Heart right ventricle (tissue), 16 donors: ENCODE results near the gene TBC1D2B. TPM values are rescaled to one million over a fixed set of nuclear protein-coding genes. Genes with fewer than 3 reads are reported as not detected.

Experiments
- ATAC-seq, 8 donors: fragments of 200-7000 bp; cut with Tn5 transposase; one replicate each; pipeline ENCODE4 v1.9.1; 2020; ENCODE audit warnings: mild to moderate bottlenecking in 8 of 8, moderate library complexity in 8 of 8, moderate number of reproducible peaks in 1 of 8
- DNase-seq, 2 donors: peaks; one replicate each; pipeline ENCODE4 v3.0.0-alpha.2; 2020
- H3K27ac ChIP-seq, 10 donors: fragments of 200-600 bp; sonication (generic) in 2 of 10; one replicate each; pipeline versions ENCODE4 v1.5.0 to v1.8.0; 2020 to 2022; ENCODE audit warnings: mild to moderate bottlenecking in 3 of 10
- H3K27me3 ChIP-seq, 7 donors: fragments of 200-600 bp; one replicate each; pipeline ENCODE4 v1.8.0; 2021 to 2022; ENCODE audit warnings: mild to moderate bottlenecking in 2 of 7
- H3K36me3 ChIP-seq, 9 donors: fragments of 200-600 bp; sonication (generic) in 1 of 9; one replicate each; pipeline versions ENCODE4 v1.5.0 to v1.8.0; 2020 to 2022; ENCODE audit warnings: mild to moderate bottlenecking in 2 of 9
- H3K4me1 ChIP-seq, 9 donors: fragments of 200-600 bp; sonication (generic) in 1 of 9; one replicate each; pipeline versions ENCODE4 v1.5.0 to v1.8.0; 2020 to 2022; ENCODE audit warnings: mild to moderate bottlenecking in 4 of 9
- H3K4me3 ChIP-seq, 10 donors: fragments of 200-600 bp; sonication (generic) in 2 of 10; one replicate each; pipeline versions ENCODE4 v1.5.0 to v1.8.0; 2020 to 2022; ENCODE audit warnings: mild to moderate bottlenecking in 7 of 10, moderate library complexity in 2 of 10
- H3K9me3 ChIP-seq, 11 donors: fragments of 200-600 bp in 10 of 11; sonication (generic) in 2 of 11; one replicate each; pipeline versions ENCODE4 v1.5.0 to v1.8.0; 2013 to 2022; ENCODE audit warnings: mild to moderate bottlenecking in 2 of 11, control low read depth in 1 of 11, moderate library complexity in 1 of 11
- WGBS, 2 donors: extraction: QIAGEN DNeasy Blood & Tissue Kit; methylation state at CpG; one replicate each; pipeline ENCODE4 v1.1.7; 2013; ENCODE audit warnings: inconsistent platforms in 1 of 2; 5-methylcytosine and 5-hydroxymethylcytosine counted together
- intact Hi-C, 10 donors: fragments of 100-400 bp; cut with DNase I; formaldehyde crosslinking; loops; one replicate each; pipeline versions ENCODE4 v1.11.1 to v1.14.2; 2022
- polyA plus RNA-seq, 2 donors: library from polyadenylated mRNA; stranded (reverse); fragments of 200-250 nt; gene quantifications; one replicate each; pipeline ENCODE4 v1.2.3, GENCODE V29; 2013
- total RNA-seq, 10 donors: library from RNA; stranded (reverse); fragmentation: NEBNext Ultra II Directional in 3 of 10; extraction: Animal tissue kit (Norgen Biotek cat#: 25700) in 3 of 10; gene quantifications; one replicate each; pipeline versions ENCODE4 v1.2.1 to v1.2.4, GENCODE V29; 2021 to 2023
- TF ChIP-seq, protein P1 (sequence below), 9 donors: fragments of 200-600 bp; sonication (generic) in 2 of 9; IDR thresholded peaks; one replicate each; pipeline versions ENCODE4 v1.5.0 to v1.8.0; 2021 to 2022; ENCODE audit warnings: antibody characterized with exemption in 9 of 9, mild to moderate bottlenecking in 5 of 9, moderate library complexity in 1 of 9
- donor health status: Arrhythmogenic right ventricular cardiomyopathy.
- donor health status: ischemic (EF 13 %, LVEDD 7.1; RV severe dilation, severe dysfunction).
- donor health status: healthy with polysubstance abuse.
- donor health status: DM: no; HTN: yes; CAD: no.
- donor health status: DM: no; HTN: no; CAD: no.
- donor health status: ischemic (EF 25% LVEDD 6.9; RV normal size, moderate dysfunction).
- donor health status: ischemic (EF 25% LVEDD 5.7; RV mildly dilated, moderate dysfunction).
- donor health status: healthy.
- donor health status: DM: yes; HTN: yes; CAD: no.
- donor health status: Ischemic cardiomyopathy.
- donor health status: ischemic (EF 35%, LVEDD 5.7; RV mildly dilated, moderate dysfunction).
- donor health status: nonischemic (EF 11% LVEDD 7.7; RV severe dilation, severe dysfunction).
- donor health status: DM: yes; HTN: yes; CAD: no.
- donor health status: PGD.
- donor health status: ischemic (EF 29% LVEDD 5.4; RV normal size, mild dysfunction).
- donor health status: nonischemic (EF 23%, LVEDD 6.1; RV moderate dilation, normal function).

The TBC1D2B gene
- total and polyA plus RNA-seq, 12 donors, result 4.7 to 20.8 (median 9.6) TPM

DNA sequence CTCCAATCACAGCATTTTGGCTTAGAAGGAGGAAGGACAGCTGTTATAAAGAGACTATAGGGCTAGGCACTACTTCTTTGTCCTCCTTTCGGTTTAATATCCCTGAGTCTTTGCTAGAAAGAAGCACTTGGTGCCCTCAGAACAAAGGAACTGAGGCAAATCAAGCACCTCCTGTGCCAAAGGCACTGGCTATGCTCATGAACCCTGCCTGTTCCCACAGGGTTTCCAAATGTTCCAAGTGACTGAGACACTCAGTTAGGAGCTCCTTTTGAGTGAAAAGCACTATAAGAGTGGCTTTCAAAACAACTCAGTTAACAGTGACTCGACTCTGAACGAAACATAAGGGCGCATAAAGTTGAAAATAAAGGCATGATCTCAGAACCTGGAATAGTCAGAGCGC, 25.0 kb downstream of the TBC1D2B start:
- DNase-seq (no peak), ATAC-seq (no peak)
- intact Hi-C loops, result loop anchor here in 1 of 10 donors (5.0 kb wide), 1 partner anchor 40 kb away; the partner anchor contains the start of gene SH2D7
- H3K36me3 ChIP-seq, result peaks cover 0 to 27% (median 0%) of the 10 kb centered on the region in 9 donors
- WGBS, 2 donors, result 92 to 95% methylated on average over 5 of the region's 5 CpGs
- peak overlapping the region in 4 of 10 donors; percentile 34 to 85 (median 60) for H3K27ac ChIP-seq
- H3K9me3 ChIP-seq, result no peaks in the 10 kb centered on the region
- H3K4me1 ChIP-seq, result peaks cover 26 to 98% (median 77%) of the 10 kb centered on the region in 9 donors
- no peak overlapping the region for H3K4me3 ChIP-seq
- TF ChIP-seq, protein P1, sequence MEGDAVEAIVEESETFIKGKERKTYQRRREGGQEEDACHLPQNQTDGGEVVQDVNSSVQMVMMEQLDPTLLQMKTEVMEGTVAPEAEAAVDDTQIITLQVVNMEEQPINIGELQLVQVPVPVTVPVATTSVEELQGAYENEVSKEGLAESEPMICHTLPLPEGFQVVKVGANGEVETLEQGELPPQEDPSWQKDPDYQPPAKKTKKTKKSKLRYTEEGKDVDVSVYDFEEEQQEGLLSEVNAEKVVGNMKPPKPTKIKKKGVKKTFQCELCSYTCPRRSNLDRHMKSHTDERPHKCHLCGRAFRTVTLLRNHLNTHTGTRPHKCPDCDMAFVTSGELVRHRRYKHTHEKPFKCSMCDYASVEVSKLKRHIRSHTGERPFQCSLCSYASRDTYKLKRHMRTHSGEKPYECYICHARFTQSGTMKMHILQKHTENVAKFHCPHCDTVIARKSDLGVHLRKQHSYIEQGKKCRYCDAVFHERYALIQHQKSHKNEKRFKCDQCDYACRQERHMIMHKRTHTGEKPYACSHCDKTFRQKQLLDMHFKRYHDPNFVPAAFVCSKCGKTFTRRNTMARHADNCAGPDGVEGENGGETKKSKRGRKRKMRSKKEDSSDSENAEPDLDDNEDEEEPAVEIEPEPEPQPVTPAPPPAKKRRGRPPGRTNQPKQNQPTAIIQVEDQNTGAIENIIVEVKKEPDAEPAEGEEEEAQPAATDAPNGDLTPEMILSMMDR (IDR thresholded peaks at IDR 0.05), result no peak
- H3K27me3 ChIP-seq, result no peaks in the 10 kb centered on the region

DNA sequence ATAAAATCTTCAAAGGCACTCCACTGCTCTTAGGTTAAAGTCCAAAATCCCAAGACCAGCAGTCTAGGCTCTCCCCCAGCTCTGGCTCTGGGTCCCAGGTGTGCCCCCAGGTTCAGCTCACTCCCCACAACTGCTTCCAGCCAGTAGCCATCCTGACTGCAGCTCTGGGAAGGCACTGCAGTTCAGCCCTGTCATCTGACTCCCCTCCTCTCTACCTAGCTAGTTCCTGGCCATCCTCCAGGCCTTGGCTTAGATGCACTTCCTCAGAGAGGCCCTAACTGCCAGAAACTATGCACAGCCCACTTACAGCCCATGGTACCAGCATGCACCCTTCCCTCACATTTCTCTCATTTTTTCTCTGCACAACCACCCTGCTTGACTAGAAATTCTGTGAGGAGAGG, 25.5 kb downstream of the TBC1D2B start:
- Histone ChIP-seq H3K27ac (peak overlapping the region in 4 of 10 donors; percentile 34 to 85 (median 60)), H3K4me1 (peaks cover 30 to 98% (median 78%) of the 10 kb centered on the region in 9 donors), H3K36me3 (peaks cover 0 to 27% (median 0%) of the 10 kb centered on the region in 9 donors), H3K27me3 (no peaks in the 10 kb centered on the region), H3K4me3 (no peak overlapping the region), H3K9me3 (no peaks in the 10 kb centered on the region)
- peak in 2 of 8 donors; percentile 11 to 38 for ATAC-seq
- TF ChIP-seq, protein P1 (IDR thresholded peaks at IDR 0.05), result no peak
- intact Hi-C loops, result loop anchor here in 1 of 10 donors (5.0 kb wide), 1 partner anchor 40 kb away; the partner anchor contains the start of gene SH2D7
- peak in 1 of 2 donors; percentile 57 for DNase-seq

DNA sequence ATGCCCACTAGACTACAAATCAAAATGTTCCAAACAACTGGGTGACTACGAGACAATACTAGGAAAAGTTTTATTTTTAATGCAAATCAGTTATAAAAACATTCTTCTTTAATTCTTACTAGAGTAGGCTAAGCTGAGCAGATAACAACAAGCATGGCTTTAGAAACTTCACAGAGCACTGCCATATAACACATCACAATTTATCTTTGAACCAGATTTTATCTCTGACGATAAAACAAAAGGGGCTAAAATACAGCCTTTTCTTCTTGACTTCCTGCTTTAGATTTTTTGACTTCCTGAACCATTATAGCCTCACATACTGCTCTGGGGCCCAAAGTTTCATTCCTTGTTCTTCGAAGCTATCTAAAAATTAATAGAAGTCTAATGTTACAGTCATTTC, 25.9 kb downstream of the TBC1D2B start:
- H3K36me3 ChIP-seq, result peaks cover 0 to 27% (median 0%) of the 10 kb centered on the region in 9 donors
- H3K27me3 ChIP-seq, result no peaks in the 10 kb centered on the region
- H3K4me1 ChIP-seq, result peaks cover 26 to 98% (median 78%) of the 10 kb centered on the region in 9 donors
- intact Hi-C loops, result loop anchor here in 1 of 10 donors (5.0 kb wide), 1 partner anchor 41 kb away; the partner anchor contains the start of gene SH2D7
- 61 to 76% methylated on average over 3 of the region's 3 CpGs for WGBS, 2 donors
- TF ChIP-seq, protein P1 (IDR thresholded peaks at IDR 0.05), result no peak
- no peak for DNase-seq
- no peaks in the 10 kb centered on the region for H3K9me3 ChIP-seq
- H3K27ac ChIP-seq, result peak overlapping the region in 4 of 10 donors; percentile 34 to 85 (median 60)
- no peak overlapping the region for H3K4me3 ChIP-seq
- no peak for ATAC-seq

DNA sequence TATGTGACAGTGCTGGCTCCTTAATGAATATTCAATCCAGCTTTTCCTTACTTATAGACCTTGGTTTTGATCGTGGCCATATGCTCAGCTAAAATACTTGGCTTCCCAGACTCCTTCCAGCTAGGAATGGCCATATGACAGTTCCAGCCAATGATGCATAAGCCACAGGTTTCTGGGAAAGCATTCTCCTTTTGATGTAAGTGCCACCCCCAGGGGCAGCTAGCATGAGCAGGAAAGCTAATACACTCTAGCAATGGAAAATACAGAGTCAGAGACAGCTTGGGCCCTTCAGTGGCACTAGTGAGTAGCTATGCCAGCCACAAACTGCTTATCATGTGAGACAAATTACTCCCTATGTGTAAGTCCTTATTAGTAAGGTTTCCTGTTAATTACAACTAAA, 26.7 kb downstream of the TBC1D2B start:
- Histone ChIP-seq H3K4me3 (no peak overlapping the region), H3K36me3 (peaks cover 0 to 32% (median 0%) of the 10 kb centered on the region in 9 donors), H3K27me3 (no peaks in the 10 kb centered on the region), H3K4me1 (peaks cover 18 to 98% (median 73%) of the 10 kb centered on the region in 9 donors), H3K27ac (peak overlapping the region in 4 of 10 donors; percentile 13 to 85 (median 53)), H3K9me3 (no peaks in the 10 kb centered on the region)
- 73% methylated on average over 1 of the region's 1 CpG for WGBS, 2 donors
- intact Hi-C loops, result loop anchor here in 1 of 10 donors (5.0 kb wide), 1 partner anchor 41 kb away; the partner anchor contains the start of gene SH2D7
- ATAC-seq, result no peak
- DNase-seq, result no peak
- TF ChIP-seq, protein P1 (IDR thresholded peaks at IDR 0.05), result no peak
